Measurements from ENCODE around the gene GTF2A2. TPM values are rescaled to one million over a fixed set of nuclear protein-coding genes. Genes with fewer than 3 reads are reported as not detected.
A peak's percentile ranks its signal among the peaks of the same experiment; 100 is the strongest.

GTF2A2 gene
- total RNA-seq (10 to 100 TPM; 33.8 to 78.2 (median 61.8) TPM), polyA plus RNA-seq (100 to 1,000 TPM in 1 of 3 donors, 10 to 100 TPM in 2; 70.6 to 103 (median 89.7) TPM)
- long read RNA-seq, donor 1, transcript GTF2A2-202 (5 exons, 1,582 nt), result major isoform, 34 of 35 reads
- long read RNA-seq, donor 1, partial matches to known transcripts, result 0 of 35 reads
- long read RNA-seq, donor 1, other reads (novel, unspliced or antisense), result 0 of 35 reads
- long read RNA-seq, donor 2, transcript GTF2A2-202 (5 exons, 1,582 nt), result major isoform, 27 of 31 reads
- long read RNA-seq, donor 2, partial matches to known transcripts, result 0 of 31 reads
- long read RNA-seq, donor 2, other reads (novel, unspliced or antisense), result 0 of 31 reads

GRCh38 chr15:59656897-59657634 lies at the start of gene GTF2A2:
GTF2A2 (minus strand) TSS chr15:59657515; CDS start chr15:59652277, 5,238 bp downstream.
- 0 to 1% (median 0%) methylated on average over 30 to 59 of the region's 59 CpGs for whole genome bisulfite sequencing, 5 donors

GRCh38 chr15:59703979-59704796 lies 46.9 kb upstream of the GTF2A2 start:
- intact Hi-C loops (cut with DNase I; ENCODE audit: low total_unique reads), result no loop called here
- Histone ChIP-seq H3K4me1 (no peaks in the 10 kb centered on the region), H3K27me3 (replicated peaks in 1 of 7) (peaks cover 0 to 7% (median 0%) of the 10 kb centered on the region in 7 donors), H3K4me3 (no peak overlapping the region), H3K9me3 (peaks cover 0 to 7% (median 2%) of the 10 kb centered on the region in 8 donors), H3K27ac (no peak overlapping the region), H3K36me3 (no peaks in the 10 kb centered on the region)
- no peak for DNase-seq
- TF ChIP-seq POLR2AphosphoS5 (IDR thresholded peaks at IDR 0.05) (no peak), CTCF (IDR thresholded peaks at IDR 0.05 in 8 of 11, conservative IDR thresholded peaks at IDR 0.05 in 3 of 11) (no peak), POLR2A (IDR thresholded peaks at IDR 0.05) (no peak)
- WGBS, 5 donors, result 75 to 86% (median 81%) methylated on average over 6 of the region's 6 CpGs

More at GRCh38 chr15:59656897-59657634, at the start of gene GTF2A2:
- peaks cover 0 to 3% (median 0%) of the 10 kb centered on the region in 8 donors for H3K9me3 ChIP-seq
- DNase-seq, result peak; percentile 99
- H3K4me3 ChIP-seq, result peak within 1 kb of the TSS; percentile 58 to 96 (median 86)
- TF ChIP-seq CTCF (IDR thresholded peaks at IDR 0.05 in 8 of 11, conservative IDR thresholded peaks at IDR 0.05 in 3 of 11), result peak in 1 of 11 experiments; percentile 16
- TF ChIP-seq POLR2A (IDR thresholded peaks at IDR 0.05), result peak in 2 of 3 donors; percentile 12 to 47
- TF ChIP-seq POLR2AphosphoS5 (IDR thresholded peaks at IDR 0.05), result peak; percentile 90 to 97 (median 93)
- H3K27ac ChIP-seq, result peak within 1 kb of the TSS; percentile 67 to 93 (median 87)
- peaks cover 3 to 49% (median 15%) of the 10 kb centered on the region in 6 donors for H3K36me3 ChIP-seq
- intact Hi-C loops (cut with DNase I; ENCODE audit: low total_unique reads), result no loop called here
- peaks cover 14 to 48% (median 29%) of the 10 kb centered on the region in 6 donors for H3K4me1 ChIP-seq
- no peaks in the 10 kb centered on the region for H3K27me3 ChIP-seq (replicated peaks in 1 of 7)

GRCh38 chr15:59702351-59702750 lies 45.0 kb upstream of the GTF2A2 start:
- Histone ChIP-seq H3K4me3 (no peak overlapping the region), H3K9me3 (peaks cover 0 to 2% (median 0%) of the 10 kb centered on the region in 8 donors), H3K27me3 (replicated peaks in 1 of 7) (peaks cover 0 to 7% (median 0%) of the 10 kb centered on the region in 7 donors), H3K36me3 (no peaks in the 10 kb centered on the region), H3K27ac (no peak overlapping the region), H3K4me1 (no peaks in the 10 kb centered on the region)
- no peak for DNase-seq
- intact Hi-C loops (cut with DNase I; ENCODE audit: low total_unique reads), result no loop called here
- TF ChIP-seq CTCF (IDR thresholded peaks at IDR 0.05 in 8 of 11, conservative IDR thresholded peaks at IDR 0.05 in 3 of 11) (no peak), POLR2A (IDR thresholded peaks at IDR 0.05) (no peak), POLR2AphosphoS5 (IDR thresholded peaks at IDR 0.05) (no peak)

Data from spleen (tissue), 13 donors.